ENCODE data around the gene RMDN2. TPM values are rescaled to one million over a fixed set of nuclear protein-coding genes. Genes with fewer than 3 reads are reported as not detected.

Gene RMDN2
- polyA plus RNA-seq, 1 experiment = 3.4 TPM

GRCh38 chr2:37878536-37878935, 46.6 kb upstream of the RMDN2 start:
- POLR2A ChIA-PET = interaction anchor here (0.7 kb wide), 1 partner anchor 145 kb away, joined by 11 read pairs; no protein-coding TSS in a partner anchor
- no peak for TF ChIP-seq CTCF (IDR thresholded peaks at IDR 0.05; ENCODE audit: insufficient read depth, low read depth, low read length)
- no peak overlapping the region for H3K4me3 ChIP-seq (ENCODE audit: low read depth, low read length)
- DNase-seq (ENCODE audit: low read depth) = no peak
- H3K36me3 ChIP-seq (ENCODE audit: control insufficient read depth, insufficient read depth, low read length) = no peaks in the 10 kb centered on the region
- H3K27me3 ChIP-seq (ENCODE audit: control insufficient read depth, insufficient read depth, low read length) = peaks cover 4% of the 10 kb centered on the region
- CTCF ChIA-PET = interaction anchor here (0.8 to 11.6 kb wide), 21 partner anchors 9 to 535 kb away, joined by 3 to 130 read pairs (median 9); partner anchors contain the start of gene QPCT

- 0 out of 2 replicates have a peak, but pooled peaks have one; percentile 9 for TF ChIP-seq CTCF (IDR thresholded peaks at IDR 0.05; ENCODE audit: insufficient read depth, low read depth, low read length)
- POLR2A ChIA-PET = no interaction called here
- DNase-seq (ENCODE audit: low read depth) = no peak
- H3K36me3 ChIP-seq (ENCODE audit: control insufficient read depth, insufficient read depth, low read length) = no peaks in the 10 kb centered on the region
- no peak overlapping the region for H3K4me3 ChIP-seq (ENCODE audit: low read depth, low read length)
- CTCF ChIA-PET = interaction anchor here (1.1 to 11.6 kb wide), 3 partner anchors 465 to 484 kb away, joined by 4 to 130 read pairs (median 5); no protein-coding TSS in a partner anchor
- peaks cover 8% of the 10 kb centered on the region for H3K27me3 ChIP-seq (ENCODE audit: control insufficient read depth, insufficient read depth, low read length)
These were observed 44.5 kb upstream of the RMDN2 start for GRCh38 chr2:37880551-37880950.

- Histone ChIP-seq H3K4me3 (ENCODE audit: low read depth, low read length) (no peak overlapping the region), H3K36me3 (ENCODE audit: control insufficient read depth, insufficient read depth, low read length) (no peaks in the 10 kb centered on the region), H3K27me3 (ENCODE audit: control insufficient read depth, insufficient read depth, low read length) (peaks cover 8% of the 10 kb centered on the region)
- no peak for TF ChIP-seq CTCF (IDR thresholded peaks at IDR 0.05; ENCODE audit: insufficient read depth, low read depth, low read length)
- ChIA-PET POLR2A (no interaction called here), CTCF (interaction anchor here (0.7 to 11.6 kb wide), 3 partner anchors 18 to 485 kb away, joined by 3 to 130 read pairs (median 5); no protein-coding TSS in a partner anchor)
- no peak for DNase-seq (ENCODE audit: low read depth)
These were observed 43.7 kb upstream of the RMDN2 start for GRCh38 chr2:37881397-37881796.

- no peak for DNase-seq (ENCODE audit: low read depth)
- CTCF ChIA-PET = interaction anchor here (0.7 to 11.6 kb wide), 3 partner anchors 18 to 486 kb away, joined by 3 to 130 read pairs (median 5); no protein-coding TSS in a partner anchor
- Histone ChIP-seq H3K4me3 (ENCODE audit: low read depth, low read length) (no peak overlapping the region), H3K36me3 (ENCODE audit: control insufficient read depth, insufficient read depth, low read length) (no peaks in the 10 kb centered on the region), H3K27me3 (ENCODE audit: control insufficient read depth, insufficient read depth, low read length) (peaks cover 8% of the 10 kb centered on the region)
- POLR2A ChIA-PET = no interaction called here
- no peak for TF ChIP-seq CTCF (IDR thresholded peaks at IDR 0.05; ENCODE audit: insufficient read depth, low read depth, low read length)
These were observed 43.1 kb upstream of the RMDN2 start for GRCh38 chr2:37882036-37882435.

GRCh38 chr2:37883518-37883917, 41.6 kb upstream of the RMDN2 start:
- Histone ChIP-seq H3K36me3 (ENCODE audit: control insufficient read depth, insufficient read depth, low read length) (no peaks in the 10 kb centered on the region), H3K27me3 (ENCODE audit: control insufficient read depth, insufficient read depth, low read length) (peaks cover 8% of the 10 kb centered on the region), H3K4me3 (ENCODE audit: low read depth, low read length) (no peak overlapping the region)
- CTCF ChIA-PET = no interaction called here
- POLR2A ChIA-PET = no interaction called here
- no peak for TF ChIP-seq CTCF (IDR thresholded peaks at IDR 0.05; ENCODE audit: insufficient read depth, low read depth, low read length)
- no peak for DNase-seq (ENCODE audit: low read depth)
